Lung (tissue), 12 donors: ENCODE data around the gene SERPING1. TPM values are rescaled to one million over a fixed set of nuclear protein-coding genes. Genes with fewer than 3 reads are reported as not detected.

ENCODE experiments used
- ATAC-seq: fragments of 200-7000 bp; cut with Tn5 transposase; one replicate; pipeline ENCODE4 v1.9.1; 2020; ENCODE audit warnings: moderate number of reproducible peaks; ENCODE audit not compliant: insufficient read depth, low FRiP score
- DNase-seq, 3 donors: peaks; one replicate each; pipeline ENCODE4 v3.0.0-alpha.2; 2013 to 2017
- H3K27ac ChIP-seq, 2 donors: one replicate each; pipeline ENCODE4 v1.5.1; 2013; ENCODE audit warnings: mild to moderate bottlenecking in 2 of 2, moderate library complexity in 2 of 2, control low read depth in 1 of 2, inconsistent platforms in 1 of 2, low read depth in 1 of 2, low read length in 1 of 2
- H3K27me3 ChIP-seq, 3 donors: one replicate each; pipeline ENCODE4 v1.5.1; 2013; ENCODE audit warnings: low read length in 2 of 3; ENCODE audit not compliant: control insufficient read depth in 3 of 3, insufficient read depth in 3 of 3
- H3K36me3 ChIP-seq, 4 donors: one replicate each; pipeline ENCODE4 v1.5.1; 2013; ENCODE audit warnings: low read length in 4 of 4, mild to moderate bottlenecking in 1 of 4, moderate library complexity in 1 of 4; ENCODE audit not compliant: control insufficient read depth in 4 of 4, insufficient read depth in 4 of 4
- H3K4me1 ChIP-seq, 5 donors: one replicate each; pipeline ENCODE4 v1.5.1; 2013; ENCODE audit warnings: low read length in 5 of 5, mild to moderate bottlenecking in 2 of 5, moderate library complexity in 1 of 5; ENCODE audit not compliant: control insufficient read depth in 5 of 5, insufficient read depth in 5 of 5
- H3K4me3 ChIP-seq: one replicate; pipeline ENCODE4 v1.5.1; 2013; ENCODE audit warnings: mild to moderate bottlenecking, control low read depth, moderate library complexity
- H3K9ac ChIP-seq, 2 donors: one replicate each; pipeline ENCODE4 v1.5.1; 2013; ENCODE audit warnings: low read length in 2 of 2, control low read depth in 1 of 2; ENCODE audit not compliant: insufficient read depth in 1 of 2
- H3K9me3 ChIP-seq, 4 donors: one replicate each; pipeline ENCODE4 v1.5.1; 2013; ENCODE audit warnings: low read length in 3 of 4, mild to moderate bottlenecking in 1 of 4, moderate library complexity in 1 of 4; ENCODE audit not compliant: control insufficient read depth in 4 of 4, insufficient read depth in 3 of 4
- CTCF ChIP-seq: IDR thresholded peaks from 2 replicates; pipeline ENCODE4 v1.5.1; 2012; ENCODE audit warnings: mild to moderate bottlenecking; ENCODE audit errors: control extremely low read depth, extremely low read depth
- WGBS, 2 donors: extraction: QIAGEN DNeasy Blood & Tissue Kit; methylation state at CpG; one replicate each; pipeline ENCODE4 v1.1.7; 2013; 5-methylcytosine and 5-hydroxymethylcytosine counted together
- polyA plus RNA-seq, 2 donors: library from polyadenylated mRNA; stranded (reverse); fragments of 200-250 nt; gene quantifications; one replicate each; pipeline ENCODE4 v1.2.1, GENCODE V29; 2013
- total RNA-seq, 2 donors: library from RNA; depleted of rRNA in 1 of 2; stranded (reverse); fragments of >200 nt in 1 of 2; gene quantifications; one replicate each; pipeline ENCODE4 v1.2.1, GENCODE V29; 2014 to 2021
- donor health status: control.
- donor health status: control.
- donor health status: Bipolar disorder and iron deficiency.
- donor health status: healthy.
- donor health status: DM: yes; HTN: yes; CAD: no.

SERPING1 gene
- total and polyA plus RNA-seq, 4 donors = 102 to 418 (median 310) TPM

- peaks cover 4 to 17% (median 11%) of the 10 kb centered on the region in 5 donors for H3K4me1 ChIP-seq
- no peak overlapping the region for H3K4me3 ChIP-seq
- peak overlapping the region in 1 of 2 donors; percentile 45 for H3K27ac ChIP-seq
- ATAC-seq = no peak
- H3K27me3 ChIP-seq = no peaks in the 10 kb centered on the region
- H3K36me3 ChIP-seq = peaks cover 0 to 4% (median 0%) of the 10 kb centered on the region in 4 donors
- TF ChIP-seq CTCF = no peak
- H3K9ac ChIP-seq = no peak overlapping the region
- no peaks in the 10 kb centered on the region for H3K9me3 ChIP-seq
- WGBS, 2 donors = 78 to 82% methylated on average over 5 of the region's 5 CpGs
- no peak for DNase-seq
These were observed 1.1 kb upstream of the SERPING1 start for GRCh38 chr11:57596266-57596885.

GRCh38 chr11:57597916-57598830 lies 688 bp downstream of the SERPING1 start:
- Histone ChIP-seq H3K36me3 (peaks cover 0 to 7% (median 0%) of the 10 kb centered on the region in 4 donors), H3K4me1 (peaks cover 4 to 17% (median 11%) of the 10 kb centered on the region in 5 donors), H3K9ac (peak overlapping the region; percentile 63 to 93), H3K4me3 (peak overlapping the region; percentile 62), H3K9me3 (no peaks in the 10 kb centered on the region), H3K27ac (peak overlapping the region; percentile 70 to 94), H3K27me3 (no peaks in the 10 kb centered on the region)
- peak; percentile 93 to 96 (median 95) for DNase-seq
- WGBS, 2 donors = 3% methylated on average over 30 to 33 of the region's 33 CpGs
- peak; percentile 87 for ATAC-seq
- TF ChIP-seq CTCF = no peak

- Histone ChIP-seq H3K27me3 (no peaks in the 10 kb centered on the region), H3K4me3 (peak overlapping the region; percentile 62), H3K9me3 (no peaks in the 10 kb centered on the region), H3K4me1 (peaks cover 4 to 18% (median 11%) of the 10 kb centered on the region in 5 donors), H3K36me3 (peaks cover 0 to 7% (median 0%) of the 10 kb centered on the region in 4 donors), H3K27ac (peak overlapping the region; percentile 34 to 94), H3K9ac (peak overlapping the region; percentile 63 to 93)
- TF ChIP-seq CTCF = no peak
- no peak for ATAC-seq
- WGBS, 2 donors = 52 to 70% methylated on average over 5 of the region's 5 CpGs
- DNase-seq = peak in 2 of 3 donors; percentile 44 to 70
These were observed 1.3 kb downstream of the SERPING1 start for GRCh38 chr11:57598831-57599155.
